Measurements from ENCODE around the gene PRTFDC1.
"Not testable (repeated sequence)": the region's sequence is repeated elsewhere in the genome, so short reads cannot be mapped to it uniquely, and the experiment has no call there.

The PRTFDC1 gene

GRCh38 chr10:24963521-24964041 lies 11.2 kb upstream of the PRTFDC1 start:
- no peak for DNase-seq

- no peak for DNase-seq
Observed at GRCh38 chr10:24962995-24963394, 10.6 kb upstream of the PRTFDC1 start.

DNA sequence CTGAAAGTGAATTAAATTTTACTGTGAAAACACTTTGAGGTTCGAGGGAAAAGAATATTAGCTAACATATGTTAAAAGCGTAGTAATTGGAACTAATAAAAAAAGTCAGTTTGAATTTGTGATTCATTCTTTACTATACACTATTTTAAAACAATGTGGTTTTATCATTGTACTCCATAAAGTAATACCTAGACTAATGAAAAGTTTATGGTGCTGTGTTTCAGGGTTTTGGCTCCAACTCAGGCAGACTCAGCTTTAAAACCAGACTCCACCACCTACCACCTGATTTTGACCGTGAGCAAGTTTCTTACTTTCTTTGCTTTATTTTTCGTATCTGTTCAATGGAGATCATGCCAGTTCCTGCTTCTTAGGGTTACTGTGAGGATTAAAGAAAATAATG lies 9.2 kb upstream of the PRTFDC1 start:
- no peak for DNase-seq

DNA sequence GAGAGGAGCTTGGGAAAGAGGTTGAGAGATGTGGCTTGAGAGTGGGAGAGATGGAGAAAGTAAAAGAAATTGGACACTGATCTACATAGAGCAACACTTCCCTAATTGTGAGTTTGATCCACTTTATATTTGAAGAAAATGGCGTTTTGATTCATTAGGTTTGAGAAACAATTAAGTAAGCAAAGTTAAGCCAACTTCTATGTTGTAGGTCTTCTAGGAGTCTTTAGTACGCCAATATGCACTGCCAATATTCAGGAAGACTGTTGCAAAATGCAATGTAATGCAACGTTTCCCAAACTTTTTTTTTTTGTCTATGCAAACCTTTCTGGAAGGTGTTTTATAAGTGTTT lies 7.0 kb upstream of the PRTFDC1 start:
- no peak for DNase-seq

- no peak for DNase-seq
Observed at GRCh38 chr10:24958721-24959381, 6.4 kb upstream of the PRTFDC1 start.

DNA sequence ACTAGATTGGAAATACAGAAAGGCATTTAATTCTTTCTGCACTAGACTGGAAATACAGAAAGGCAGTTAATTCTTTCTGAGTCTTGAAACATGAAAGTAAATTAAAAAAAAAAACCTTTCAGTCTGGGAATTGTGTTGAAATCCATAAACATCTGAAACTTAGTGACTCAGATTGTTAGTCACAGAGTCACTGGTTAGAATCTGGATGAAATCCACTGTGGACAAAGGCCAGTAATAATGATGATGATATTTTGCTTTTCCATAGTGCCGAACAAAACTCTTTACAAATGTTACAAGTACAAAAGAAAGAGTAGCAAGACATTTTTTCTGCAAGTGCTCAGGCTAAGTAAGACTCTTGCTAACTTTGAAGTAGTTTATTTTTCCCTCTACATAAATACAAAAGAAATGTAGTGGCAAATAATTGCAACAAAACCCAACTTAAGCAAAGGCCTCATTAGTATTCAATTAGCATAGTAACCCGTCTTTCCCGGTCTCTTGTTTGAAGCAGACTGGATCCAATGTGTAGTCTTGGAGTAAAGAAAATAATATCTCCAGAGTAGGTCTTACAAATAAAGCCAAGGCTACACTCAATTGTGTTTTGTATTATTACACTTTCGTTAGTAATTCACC lies 5.8 kb upstream of the PRTFDC1 start:
- no peak for DNase-seq

GRCh38 chr10:24957624-24958051 lies 5.2 kb upstream of the PRTFDC1 start:
- DNase-seq, result not testable (repeated sequence)

DNA sequence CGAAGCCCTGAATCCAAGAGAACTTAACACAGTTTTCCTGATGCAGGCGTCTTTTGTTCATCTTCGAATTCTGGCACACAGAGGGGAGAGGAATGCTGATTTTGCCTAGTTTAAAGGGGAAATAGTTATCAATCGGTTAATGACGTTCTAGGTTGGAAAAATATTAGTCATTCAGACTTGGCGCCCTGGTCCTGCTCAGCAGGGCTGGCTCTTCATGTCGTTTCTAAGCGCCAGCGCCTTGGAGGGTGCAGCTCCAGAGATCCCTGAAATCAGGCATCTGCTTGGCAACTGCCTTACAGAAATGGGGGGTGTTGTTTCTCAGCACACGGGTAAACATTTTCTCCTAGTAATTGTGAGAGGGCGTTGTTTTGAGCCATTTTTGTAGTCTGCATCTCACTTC lies 1.3 kb upstream of the PRTFDC1 start:
- no peak for DNase-seq

GRCh38 chr10:24952707-24953645 lies 570 bp upstream of the PRTFDC1 start:
- DNase-seq, result peak; percentile 50 to 59

DNA sequence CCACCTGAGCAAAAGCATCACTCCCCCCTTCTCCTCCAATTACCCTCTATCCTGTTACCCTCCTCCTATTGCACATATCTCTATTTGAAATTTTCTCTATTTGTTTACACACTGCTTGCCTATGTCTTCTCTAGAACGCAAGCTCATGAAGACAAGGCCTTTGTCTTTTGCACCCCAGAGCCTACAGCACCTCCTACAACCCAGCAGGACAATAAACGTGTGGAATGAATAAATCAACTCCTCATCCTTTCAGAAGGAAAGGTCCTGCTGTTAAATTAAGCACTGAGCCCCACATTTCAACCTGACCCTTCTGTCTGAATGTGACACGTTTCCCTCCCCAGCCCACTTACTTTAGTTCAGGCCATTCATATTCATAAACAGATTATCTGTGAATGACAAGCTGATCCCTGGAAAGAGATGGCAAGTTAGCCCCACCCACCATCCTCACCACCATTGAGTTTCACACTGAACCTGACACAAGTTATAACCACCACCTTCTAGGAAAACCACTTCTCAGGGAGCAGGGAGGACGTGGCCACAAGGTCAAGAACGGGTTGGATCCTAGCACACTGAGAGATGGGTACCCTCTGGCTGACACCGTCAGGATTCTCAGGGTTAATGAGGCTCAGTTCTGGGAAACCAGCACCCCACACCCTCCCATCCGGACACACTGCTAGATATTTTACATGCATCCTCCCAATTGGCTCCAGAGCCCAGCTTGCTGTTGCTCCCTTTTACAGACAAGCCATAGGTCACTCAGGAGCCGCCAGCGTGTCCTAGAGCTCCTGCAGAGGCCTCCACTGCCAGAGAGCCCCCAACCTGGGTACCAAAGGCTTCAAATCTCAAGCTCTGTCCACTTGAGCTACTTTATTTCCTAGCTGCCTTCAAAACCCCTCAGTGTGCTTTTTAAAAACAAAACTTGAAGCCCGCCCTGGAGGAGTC lies 934 bp downstream of the PRTFDC1 start:
- no peak for DNase-seq

GRCh38 chr10:24950439-24950838 lies 2.0 kb downstream of the PRTFDC1 start:
- no peak for DNase-seq

GRCh38 chr10:24949616-24950015 lies 2.8 kb downstream of the PRTFDC1 start:
- no peak for DNase-seq

GRCh38 chr10:24947304-24948097 lies 4.9 kb downstream of the PRTFDC1 start:
- no peak for DNase-seq

- DNase-seq, result no peak
Observed at GRCh38 chr10:24944512-24945255, 7.7 kb downstream of the PRTFDC1 start.

DNA sequence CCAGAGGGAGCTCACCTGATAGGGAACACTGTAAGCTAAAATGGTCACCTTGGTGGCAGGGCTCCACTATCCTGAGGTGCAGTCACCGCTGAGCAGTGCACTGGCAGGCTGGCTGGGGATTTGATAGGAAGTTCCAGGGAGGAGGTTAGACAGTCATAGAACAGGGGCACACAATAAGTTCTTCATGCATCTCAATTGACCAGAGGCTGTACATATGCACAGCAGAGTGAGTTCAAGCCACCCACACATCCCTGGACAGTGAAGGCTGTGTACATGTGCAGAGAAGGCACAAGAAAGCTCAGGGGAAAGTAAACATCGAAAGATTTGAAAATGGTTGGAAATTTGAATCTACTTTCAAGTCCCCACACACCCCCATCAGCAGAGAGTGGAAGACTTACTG lies 13.9 kb downstream of the PRTFDC1 start:
- no peak for DNase-seq

GRCh38 chr10:24938076-24938475 lies 14.3 kb downstream of the PRTFDC1 start:
- no peak for DNase-seq

GRCh38 chr10:24935504-24936292 lies 16.7 kb downstream of the PRTFDC1 start:
- DNase-seq, result no peak

DNA sequence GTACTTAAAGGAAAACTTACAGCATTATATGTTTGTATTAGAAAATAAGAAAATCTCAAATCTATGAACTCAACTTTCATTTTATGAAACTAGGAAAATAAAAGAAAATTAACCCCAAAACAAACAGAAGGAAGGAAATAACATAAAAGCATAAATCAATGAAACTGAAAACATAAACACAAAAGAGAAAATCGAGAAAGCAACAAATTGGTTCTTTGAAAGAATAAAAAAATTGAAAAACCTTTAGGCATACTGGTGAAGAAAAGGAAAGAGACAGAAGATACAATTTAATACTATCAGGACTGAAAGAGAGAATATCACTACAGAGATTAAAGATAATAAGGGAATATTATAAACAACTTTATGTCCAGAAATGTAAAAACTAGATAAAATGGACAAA lies 21.2 kb downstream of the PRTFDC1 start:
- DNase-seq, result no peak

DNA sequence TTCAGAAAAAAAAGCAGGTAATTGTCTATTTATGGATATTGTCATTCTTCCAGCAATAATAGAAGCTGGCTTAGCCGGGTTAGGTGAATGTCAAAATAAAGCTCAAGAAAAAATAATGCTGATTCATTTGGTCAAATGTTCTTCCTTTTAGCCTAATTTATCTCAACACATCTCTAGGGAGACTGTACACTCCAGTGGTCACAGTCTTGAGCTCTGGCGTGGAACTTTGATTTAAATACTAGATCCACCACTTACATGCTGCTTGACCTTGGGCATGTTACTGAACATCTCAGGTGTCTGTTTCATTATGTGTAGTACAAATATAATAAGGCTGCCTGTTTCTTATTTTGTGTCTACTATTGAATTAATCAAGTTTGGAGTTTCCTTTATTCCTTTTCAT lies 22.0 kb downstream of the PRTFDC1 start:
- DNase-seq, result no peak

- no peak for DNase-seq
Observed at GRCh38 chr10:24929904-24930303, 22.5 kb downstream of the PRTFDC1 start.
